NT2/D1 (cell line): ENCODE data around the gene ZYG11A.

ENCODE experiments used
- DNase-seq: peaks from one replicate; pipeline ENCODE4 v3.0.0-alpha.2; 2011; ENCODE audit warnings: low read depth, low spot score
- H3K27me3 ChIP-seq: 2 replicates; pipeline ENCODE4 v1.6.0; 2011; ENCODE audit warnings: mild to moderate bottlenecking; ENCODE audit not compliant: insufficient read length, insufficient read depth
- H3K36me3 ChIP-seq: 2 replicates; pipeline ENCODE4 v1.6.1; 2011; ENCODE audit warnings: mild to moderate bottlenecking, low read length, mixed read lengths; ENCODE audit not compliant: insufficient read depth, insufficient read length
- H3K4me1 ChIP-seq: 2 replicates; pipeline ENCODE4 v1.5.1; 2011; ENCODE audit not compliant: insufficient read depth, insufficient read length
- H3K4me3 ChIP-seq: 2 replicates; pipeline ENCODE4 v1.5.1; 2011; ENCODE audit warnings: low read depth; ENCODE audit not compliant: insufficient read length
- H3K9ac ChIP-seq: 2 replicates; pipeline ENCODE4 v1.6.0; 2011; ENCODE audit warnings: low read depth; ENCODE audit not compliant: insufficient read length
- H3K9me3 ChIP-seq: 2 replicates; pipeline ENCODE4 v1.5.1; 2011; ENCODE audit warnings: mild to moderate bottlenecking, low read length; ENCODE audit not compliant: insufficient read depth
- SUZ12 ChIP-seq: IDR thresholded peaks from 2 replicates; pipeline ENCODE4 v1.6.1; 2011; ENCODE audit not compliant: insufficient read length, insufficient read depth; ENCODE audit errors: extremely low read depth
- YY1 ChIP-seq: IDR thresholded peaks from 2 replicates; pipeline ENCODE4 v1.6.1; 2011; ENCODE audit not compliant: insufficient read length, insufficient read depth
- ZNF274 ChIP-seq: IDR thresholded peaks from 2 replicates; pipeline ENCODE4 v1.6.1; 2011; ENCODE audit warnings: mild to moderate bottlenecking, low read depth, low read length

The ZYG11A gene

GRCh38 chr1:52913537-52913936 is 71.0 kb downstream of the ZYG11A start:
- H3K36me3 ChIP-seq = no peaks in the 10 kb centered on the region
- H3K9me3 ChIP-seq = no peaks in the 10 kb centered on the region
- no peak overlapping the region for H3K4me3 ChIP-seq
- H3K4me1 ChIP-seq = peaks cover 12% of the 10 kb centered on the region
- H3K27me3 ChIP-seq = no peaks in the 10 kb centered on the region
- H3K9ac ChIP-seq = no peak overlapping the region
- DNase-seq = peak; percentile 42
- TF ChIP-seq ZNF274 = no peak

GRCh38 chr1:52914463-52914862 is 71.9 kb downstream of the ZYG11A start:
- no peak overlapping the region for H3K4me3 ChIP-seq
- H3K27me3 ChIP-seq = no peaks in the 10 kb centered on the region
- H3K36me3 ChIP-seq = no peaks in the 10 kb centered on the region
- TF ChIP-seq ZNF274 (no peak), SUZ12 (no peak), YY1 (no peak)
- peaks cover 12% of the 10 kb centered on the region for H3K4me1 ChIP-seq
- H3K9ac ChIP-seq = no peak overlapping the region
- DNase-seq = no peak
- H3K9me3 ChIP-seq = no peaks in the 10 kb centered on the region

- Histone ChIP-seq H3K27me3 (no peaks in the 10 kb centered on the region), H3K4me3 (no peak overlapping the region), H3K36me3 (no peaks in the 10 kb centered on the region), H3K4me1 (peaks cover 12% of the 10 kb centered on the region), H3K9ac (no peak overlapping the region), H3K9me3 (no peaks in the 10 kb centered on the region)
- DNase-seq = no peak
- TF ChIP-seq ZNF274 = no peak
- no peak for TF ChIP-seq SUZ12
- TF ChIP-seq YY1 = no peak
Measured at GRCh38 chr1:52915211-52915854, 72.8 kb downstream of the ZYG11A start.

- Histone ChIP-seq H3K9me3 (no peaks in the 10 kb centered on the region), H3K36me3 (no peaks in the 10 kb centered on the region), H3K9ac (no peak overlapping the region), H3K4me3 (no peak overlapping the region), H3K27me3 (no peaks in the 10 kb centered on the region), H3K4me1 (peaks cover 12% of the 10 kb centered on the region)
- no peak for TF ChIP-seq YY1
- no peak for TF ChIP-seq ZNF274
- TF ChIP-seq SUZ12 = no peak
- DNase-seq = no peak
Measured at GRCh38 chr1:52915855-52916220, 73.3 kb downstream of the ZYG11A start.

GRCh38 chr1:52916241-52916975 is 73.8 kb downstream of the ZYG11A start:
- Histone ChIP-seq H3K4me3 (no peak overlapping the region), H3K9me3 (no peaks in the 10 kb centered on the region), H3K9ac (no peak overlapping the region), H3K36me3 (no peaks in the 10 kb centered on the region), H3K27me3 (no peaks in the 10 kb centered on the region), H3K4me1 (peaks cover 9% of the 10 kb centered on the region)
- DNase-seq = no peak
- TF ChIP-seq ZNF274 (no peak), SUZ12 (no peak), YY1 (no peak)

- no peak overlapping the region for H3K4me3 ChIP-seq
- H3K9me3 ChIP-seq = no peaks in the 10 kb centered on the region
- peaks cover 5% of the 10 kb centered on the region for H3K4me1 ChIP-seq
- TF ChIP-seq YY1 (no peak), SUZ12 (no peak), ZNF274 (no peak)
- H3K36me3 ChIP-seq = no peaks in the 10 kb centered on the region
- no peak for DNase-seq
- no peaks in the 10 kb centered on the region for H3K27me3 ChIP-seq
- no peak overlapping the region for H3K9ac ChIP-seq
Measured at GRCh38 chr1:52917156-52917555, 74.6 kb downstream of the ZYG11A start.

- Histone ChIP-seq H3K9ac (no peak overlapping the region), H3K36me3 (no peaks in the 10 kb centered on the region), H3K9me3 (no peaks in the 10 kb centered on the region), H3K27me3 (peaks cover 2% of the 10 kb centered on the region), H3K4me3 (no peak overlapping the region), H3K4me1 (peaks cover 5% of the 10 kb centered on the region)
- TF ChIP-seq YY1 (no peak), SUZ12 (no peak), ZNF274 (no peak)
- no peak for DNase-seq
Measured at GRCh38 chr1:52917581-52917980, 75.0 kb downstream of the ZYG11A start.
